ENCODE measurements around the gene OXCT1. TPM values are rescaled to one million over a fixed set of nuclear protein-coding genes. Genes with fewer than 3 reads are reported as not detected.

The OXCT1 gene
- total and polyA plus RNA-seq, 2 of the 8 experiments (the other 6 are each of a cell fraction or from before 2014, with no cell fraction given): 10.1 to 28.2 TPM

DNA sequence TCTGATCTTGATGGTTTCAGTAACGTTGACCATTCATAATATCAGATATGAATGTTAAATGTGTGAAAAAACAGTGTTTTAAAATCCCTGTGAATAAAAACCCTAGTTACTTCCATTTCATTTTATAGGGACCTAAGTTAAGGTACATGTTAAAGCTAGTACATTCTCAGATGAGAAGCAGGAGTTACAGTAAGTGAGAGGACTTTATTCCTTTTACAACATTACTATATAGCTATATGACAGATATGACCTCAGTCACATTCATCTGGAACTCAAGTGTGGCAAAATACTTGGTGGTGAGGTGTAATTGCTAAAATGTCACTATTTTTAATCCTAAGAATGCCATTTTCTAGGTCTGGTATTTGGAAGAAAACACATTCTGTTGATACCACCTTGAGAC is 96.4 kb downstream of the OXCT1 start:
- Histone ChIP-seq H4K8ac (ENCODE audit: extremely low read depth, insufficient read depth, low read length) (no peak overlapping the region), H3K56ac (replicated peaks; ENCODE audit: insufficient read length, low read depth, low read length) (no peak overlapping the region), H3K9ac (replicated peaks in 1 of 4; ENCODE audit: extremely low read depth in 1 of 4, low read depth in 3 of 4, low read length in 3 of 4) (no peak overlapping the region), H3K23me2 (ENCODE audit: low read depth, low read length) (no peaks in the 10 kb centered on the region), H3K14ac (ENCODE audit: insufficient read length) (no peak overlapping the region), H3K36me3 (ENCODE audit: control insufficient read depth in 2 of 4, insufficient read depth in 4 of 4, low read length in 3 of 4) (no peaks in the 10 kb centered on the region), H2AK5ac (ENCODE audit: low read depth, low read length) (no peak overlapping the region), H3K79me1 (ENCODE audit: low read depth, low read length) (no peaks in the 10 kb centered on the region), H3K18ac (ENCODE audit: extremely low read depth, low read length) (no peak overlapping the region), H3K79me2 (ENCODE audit: control insufficient read depth in 1 of 2, insufficient read depth in 2 of 2, low read length in 2 of 2) (no peaks in the 10 kb centered on the region), H4K5ac (ENCODE audit: insufficient read length, low read depth, low read length) (no peak overlapping the region), H3K23ac (ENCODE audit: insufficient read length) (no peak overlapping the region), H2BK20ac (ENCODE audit: low read length) (no peak overlapping the region), H2BK15ac (ENCODE audit: low read length) (no peak overlapping the region), H3K4me3 (ENCODE audit: extremely low read depth in 1 of 4, insufficient read depth in 2 of 4, low read depth in 3 of 4, low read length in 4 of 4) (no peak overlapping the region), H3K4ac (replicated peaks; ENCODE audit: insufficient read length, low read depth, low read length) (no peak overlapping the region), H3K4me1 (replicated peaks in 1 of 4; ENCODE audit: control insufficient read depth in 3 of 4, insufficient read depth in 4 of 4, low read length in 3 of 4) (peaks cover 0 to 5% (median 0%) of the 10 kb centered on the region in 4 experiments; a peak in 1 of 7 replicates), H2AFZ (ENCODE audit: low read length) (no peak overlapping the region), H2BK12ac (ENCODE audit: low read depth, low read length) (no peak overlapping the region), H3K27ac (ENCODE audit: low read depth, low read length) (no peak overlapping the region), H4K20me1 (replicated peaks in 1 of 2; ENCODE audit: control insufficient read depth in 1 of 2, insufficient read depth in 2 of 2, low read length in 2 of 2) (no peaks in the 10 kb centered on the region), H4K91ac (replicated peaks; ENCODE audit: insufficient read length, low read length) (no peak overlapping the region), H3K9me3 (ENCODE audit: insufficient read depth in 2 of 2, low read depth in 1 of 2, low read length in 1 of 2) (no peaks in the 10 kb centered on the region), H3K27me3 (replicated peaks in 1 of 4; ENCODE audit: control insufficient read depth in 3 of 4, extremely low read depth in 1 of 4, insufficient read depth in 3 of 4, low read length in 3 of 4) (no peaks in the 10 kb centered on the region), H2BK120ac (replicated peaks; ENCODE audit: low read depth, low read length) (no peak overlapping the region), H2BK5ac (ENCODE audit: low read depth, low read length) (no peak overlapping the region), H3K4me2 (ENCODE audit: insufficient read depth in 1 of 2, low read depth in 2 of 2, low read length in 2 of 2) (no peak overlapping the region)
- FAIRE-seq (no peak), DNase-seq (ENCODE audit: low read depth in 1 of 2, low spot score in 2 of 2) (no peak)
- WGBS, 2 experiments (ENCODE audit: extremely low coverage in 1 of 2, insufficient coverage in 1 of 2, insufficient read length in 1 of 2, insufficient replicate concordance in 2 of 2, low coverage in 1 of 2, low lambda C conversion rate in 2 of 2, missing lambda C conversion rate in 1 of 2): 95% methylated on average over 1 of the region's 1 CpG; no CpG with 5 or more reads in 1 of the 2 experiments
- POLR2A ChIA-PET (ENCODE audit: partially characterized antibody): no interaction called here
- TF ChIP-seq HDAC2 (IDR thresholded peaks at IDR 0.05; ENCODE audit: borderline replicate concordance in 1 of 2, low read depth in 2 of 2, low read length in 2 of 2) (no peak), CHD2 (IDR thresholded peaks at IDR 0.05; ENCODE audit: low read length) (no peak)
- CTCF ChIA-PET (ENCODE audit: partially characterized antibody): interaction anchor here (1.6 to 3.4 kb wide), 2 partner anchors 10 to 19 kb away, joined by 5 to 12 read pairs; no protein-coding TSS in a partner anchor

Data from H1 (cell line).